ENCODE results near the gene RNASE13. TPM values are rescaled to one million over a fixed set of nuclear protein-coding genes. Genes with fewer than 3 reads are reported as not detected.

RNASE13 gene
- total and polyA plus RNA-seq, 4 donors = not detected

GRCh38 chr14:21077672-21078071 is 43.1 kb upstream of the RNASE13 start:
- no peak overlapping the region for H3K9ac ChIP-seq (ENCODE audit: insufficient read depth in 1 of 2, low read length in 2 of 2)
- peaks cover 27 to 86% (median 63%) of the 10 kb centered on the region in 4 donors for H3K36me3 ChIP-seq (ENCODE audit: control insufficient read depth in 4 of 4, insufficient read depth in 4 of 4, low read length in 4 of 4)
- H3K27ac ChIP-seq (ENCODE audit: low read depth in 1 of 2, low read length in 1 of 2) = no peak overlapping the region
- H3K9me3 ChIP-seq (ENCODE audit: control insufficient read depth in 4 of 4, insufficient read depth in 3 of 4, low read length in 3 of 4) = no peaks in the 10 kb centered on the region
- ATAC-seq (ENCODE audit: insufficient read depth, low FRiP score) = no peak
- no peak for TF ChIP-seq CTCF (IDR thresholded peaks at IDR 0.05; ENCODE audit: control extremely low read depth, extremely low read depth)
- no peaks in the 10 kb centered on the region for H3K27me3 ChIP-seq (ENCODE audit: control insufficient read depth in 3 of 3, insufficient read depth in 3 of 3, low read length in 2 of 3)
- H3K4me3 ChIP-seq = no peak overlapping the region
- no peak for DNase-seq
- H3K4me1 ChIP-seq (ENCODE audit: control insufficient read depth in 5 of 5, insufficient read depth in 5 of 5, low read length in 5 of 5) = peaks cover 0 to 6% (median 0%) of the 10 kb centered on the region in 5 donors
- WGBS, 2 donors = 62 to 67% methylated on average over 2 of the region's 2 CpGs

GRCh38 chr14:21075719-21076437 is 41.3 kb upstream of the RNASE13 start:
- no peak for DNase-seq
- WGBS, 2 donors = 89 to 90% methylated on average over 9 of the region's 9 CpGs
- no peaks in the 10 kb centered on the region for H3K27me3 ChIP-seq (ENCODE audit: control insufficient read depth in 3 of 3, insufficient read depth in 3 of 3, low read length in 2 of 3)
- ATAC-seq (ENCODE audit: insufficient read depth, low FRiP score) = no peak
- no peak for TF ChIP-seq CTCF (IDR thresholded peaks at IDR 0.05; ENCODE audit: control extremely low read depth, extremely low read depth)
- H3K27ac ChIP-seq (ENCODE audit: low read depth in 1 of 2, low read length in 1 of 2) = no peak overlapping the region
- H3K36me3 ChIP-seq (ENCODE audit: control insufficient read depth in 4 of 4, insufficient read depth in 4 of 4, low read length in 4 of 4) = peaks cover 24 to 69% (median 50%) of the 10 kb centered on the region in 4 donors
- no peak overlapping the region for H3K4me3 ChIP-seq
- H3K4me1 ChIP-seq (ENCODE audit: control insufficient read depth in 5 of 5, insufficient read depth in 5 of 5, low read length in 5 of 5) = peaks cover 0 to 17% (median 0%) of the 10 kb centered on the region in 5 donors
- no peak overlapping the region for H3K9ac ChIP-seq (ENCODE audit: insufficient read depth in 1 of 2, low read length in 2 of 2)
- no peaks in the 10 kb centered on the region for H3K9me3 ChIP-seq (ENCODE audit: control insufficient read depth in 4 of 4, insufficient read depth in 3 of 4, low read length in 3 of 4)

- no peak overlapping the region for H3K4me3 ChIP-seq
- no peak overlapping the region for H3K27ac ChIP-seq (ENCODE audit: low read depth in 1 of 2, low read length in 1 of 2)
- H3K4me1 ChIP-seq (ENCODE audit: control insufficient read depth in 5 of 5, insufficient read depth in 5 of 5, low read length in 5 of 5) = peaks cover 0 to 17% (median 0%) of the 10 kb centered on the region in 5 donors
- H3K9ac ChIP-seq (ENCODE audit: insufficient read depth in 1 of 2, low read length in 2 of 2) = no peak overlapping the region
- H3K36me3 ChIP-seq (ENCODE audit: control insufficient read depth in 4 of 4, insufficient read depth in 4 of 4, low read length in 4 of 4) = peaks cover 16 to 62% (median 43%) of the 10 kb centered on the region in 4 donors
- H3K9me3 ChIP-seq (ENCODE audit: control insufficient read depth in 4 of 4, insufficient read depth in 3 of 4, low read length in 3 of 4) = no peaks in the 10 kb centered on the region
- 92 to 93% methylated on average over 26 of the region's 26 CpGs for WGBS, 2 donors
- TF ChIP-seq CTCF (IDR thresholded peaks at IDR 0.05; ENCODE audit: control extremely low read depth, extremely low read depth) = no peak
- DNase-seq (no peak), ATAC-seq (ENCODE audit: insufficient read depth, low FRiP score) (no peak)
- H3K27me3 ChIP-seq (ENCODE audit: control insufficient read depth in 3 of 3, insufficient read depth in 3 of 3, low read length in 2 of 3) = no peaks in the 10 kb centered on the region
Measured at GRCh38 chr14:21074398-21075272, 40.0 kb upstream of the RNASE13 start.
